ENCODE data around the gene SUCLA2.
A peak's percentile ranks its signal among the peaks of the same experiment; 100 is the strongest.

The SUCLA2 gene

GRCh38 chr13:48001114-48001881 is at the start of gene SUCLA2:
Gene SUCLA2, minus strand, starts transcription at chr13:48001273. Its CDS starts 4 bp downstream, at chr13:48001269.
- peak; percentile 11 to 91 (median 82) for DNase-seq

GRCh38 chr13:48050550-48050949 is 49.5 kb upstream of the SUCLA2 start:
- no peak for DNase-seq

GRCh38 chr13:48043789-48044503 is 42.9 kb upstream of the SUCLA2 start:
- DNase-seq, result no peak

GRCh38 chr13:48042894-48043293 is 41.8 kb upstream of the SUCLA2 start:
- DNase-seq, result no peak

GRCh38 chr13:48040896-48041295 is 39.8 kb upstream of the SUCLA2 start:
- DNase-seq, result no peak

DNA sequence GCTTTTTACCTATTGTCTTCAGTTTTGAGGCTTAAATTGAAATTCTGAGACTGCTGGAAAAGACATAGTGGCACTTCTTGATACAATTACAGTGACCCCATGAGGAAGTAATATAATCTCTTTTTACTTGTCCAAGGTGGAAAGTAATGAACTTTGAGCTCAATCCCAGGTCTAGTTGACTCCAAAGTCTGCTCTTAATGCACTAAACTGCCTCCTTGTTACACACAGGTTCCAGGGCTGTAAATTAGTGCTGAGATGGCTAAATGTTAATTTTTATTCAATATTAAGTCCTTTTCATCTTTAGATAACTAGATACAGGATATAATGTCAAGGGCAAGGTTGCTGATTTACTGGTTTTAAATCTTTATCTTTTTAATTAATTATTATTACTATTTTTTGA is 39.0 kb upstream of the SUCLA2 start:
- DNase-seq, result no peak

GRCh38 chr13:48038761-48039160 is 37.7 kb upstream of the SUCLA2 start:
- peak in 3 of 58 donors; percentile 2 to 13 (median 7) for DNase-seq

- DNase-seq, result peak; percentile 60 to 98 (median 92)
Observed at GRCh38 chr13:48037346-48038173, 36.5 kb upstream of the SUCLA2 start, which contains the start of gene NUDT15. Gene NUDT15, plus strand, starts transcription at chr13:48037726. Its CDS starts 21 bp downstream, at chr13:48037747.

DNA sequence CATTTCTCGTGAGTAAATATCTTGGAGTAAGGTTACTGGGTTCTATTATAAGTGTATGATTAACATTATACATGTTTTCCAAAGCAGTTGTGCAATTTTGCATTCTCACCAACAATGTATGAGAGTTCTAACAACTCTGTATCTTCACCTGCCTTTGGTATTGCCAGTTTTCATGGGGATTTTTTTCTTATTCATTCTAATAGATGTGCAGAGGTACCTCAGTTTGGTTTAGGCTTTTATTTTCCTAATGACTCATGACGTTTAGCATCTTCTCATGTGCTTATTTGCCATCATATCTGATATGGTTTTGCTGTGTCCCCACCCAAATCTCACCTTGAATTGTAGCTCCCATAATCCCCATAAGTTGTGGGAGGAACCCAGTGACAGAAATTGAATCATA is 28.8 kb upstream of the SUCLA2 start:
- DNase-seq, result no peak

DNA sequence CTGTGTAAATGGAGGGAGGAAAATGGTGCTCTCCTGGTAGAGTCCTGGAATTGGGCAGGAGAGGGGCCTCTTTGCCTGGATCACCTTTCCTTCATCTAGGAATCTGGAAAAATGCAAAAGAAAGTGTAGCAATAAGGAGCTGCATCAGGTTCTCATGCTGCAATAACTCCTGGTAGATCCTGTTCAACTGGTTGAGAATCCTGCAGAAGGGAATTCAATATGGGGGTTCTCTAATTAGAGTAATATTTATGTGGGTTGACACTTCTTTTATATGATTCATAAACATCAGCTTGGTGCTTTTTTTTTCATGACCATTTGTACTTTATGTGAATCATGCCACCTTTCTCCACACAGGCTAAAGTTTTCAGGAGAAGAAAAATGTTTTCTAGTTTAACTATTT is 27.0 kb upstream of the SUCLA2 start:
- no peak for DNase-seq

DNA sequence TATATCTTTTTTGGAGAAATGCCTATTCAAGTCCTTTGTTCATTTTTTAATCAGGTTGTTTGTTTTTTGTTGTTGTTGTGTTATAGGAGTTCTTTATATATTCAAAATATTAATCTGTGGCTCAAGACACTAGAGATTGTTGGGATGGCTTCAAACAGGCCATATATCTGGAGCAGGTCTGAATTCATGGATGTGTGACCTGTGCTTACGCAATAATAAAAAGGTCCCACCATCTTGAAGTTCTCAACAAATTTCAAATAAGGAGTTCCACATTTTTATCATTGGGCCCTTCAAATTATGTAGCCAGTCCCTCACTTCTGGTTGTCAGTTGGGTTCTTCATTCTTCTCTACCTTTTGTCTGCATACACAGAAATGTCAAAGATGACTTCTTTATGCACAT is 18.7 kb upstream of the SUCLA2 start:
- no peak for DNase-seq

- no peak for DNase-seq
Observed at GRCh38 chr13:48018637-48019036, 17.6 kb upstream of the SUCLA2 start.

GRCh38 chr13:48014359-48014758 is 13.3 kb upstream of the SUCLA2 start:
- DNase-seq, result no peak

- no peak for DNase-seq
Observed at GRCh38 chr13:48012668-48013067, 11.6 kb upstream of the SUCLA2 start.

GRCh38 chr13:48010698-48011097 is 9.6 kb upstream of the SUCLA2 start:
- no peak for DNase-seq

GRCh38 chr13:48009284-48009683 is 8.2 kb upstream of the SUCLA2 start:
- DNase-seq, result no peak

GRCh38 chr13:48006396-48006795 is 5.3 kb upstream of the SUCLA2 start:
- no peak for DNase-seq

DNA sequence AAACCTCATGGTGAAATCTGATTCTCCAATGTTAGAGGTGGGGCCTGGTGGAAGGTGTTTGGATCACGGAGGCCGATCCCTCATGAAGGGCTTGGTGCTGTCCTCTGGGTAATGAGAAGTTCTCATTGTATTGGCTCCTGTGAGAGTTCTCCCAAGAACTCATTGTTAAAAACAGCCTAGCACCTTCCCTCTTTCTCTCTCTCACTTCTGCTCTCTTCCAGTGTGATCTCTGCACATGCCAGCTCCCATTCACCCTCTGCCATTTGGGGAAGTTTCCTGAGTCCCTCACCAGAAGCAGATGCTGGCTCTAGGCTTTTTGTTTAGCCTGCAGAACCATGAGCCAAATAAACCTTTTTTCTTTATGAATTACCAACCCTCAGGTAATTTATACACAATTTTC is 3.1 kb upstream of the SUCLA2 start:
- DNase-seq, result peak in 5 of 58 donors; percentile 1 to 11 (median 2)

DNA sequence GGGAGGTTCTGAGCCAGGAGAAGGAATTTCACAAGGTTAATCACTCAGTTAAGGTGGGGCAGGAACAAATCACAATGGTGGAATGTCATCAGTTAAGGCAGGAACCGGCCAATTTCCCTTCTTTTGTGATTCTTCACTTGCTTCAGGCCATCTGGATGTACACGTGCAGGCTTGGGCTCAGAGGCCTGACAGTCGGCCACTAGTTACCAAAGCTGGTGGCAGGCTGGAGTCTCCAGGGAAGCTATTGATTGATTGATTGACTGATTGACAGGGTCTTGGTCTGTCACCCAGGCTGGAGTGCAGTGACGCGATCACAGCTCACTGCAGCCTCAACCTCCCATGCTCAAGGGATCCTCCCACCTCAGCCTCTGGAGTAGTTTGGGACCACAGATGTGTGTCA is 926 bp upstream of the SUCLA2 start:
- DNase-seq, result peak in 4 of 58 donors; percentile 2 to 4 (median 2)

GRCh38 chr13:48000559-48001113 is 437 bp downstream of the SUCLA2 start:
- peak in 5 of 58 donors; percentile 36 to 59 (median 48) for DNase-seq

GRCh38 chr13:47999973-48000372 is 1.1 kb downstream of the SUCLA2 start:
- DNase-seq, result no peak
